CD4-positive, alpha-beta T cell treated with Interleukin-6 at 100 ng/mL for 8 hours (primary cell): Measurements from ENCODE around the gene BEND3.
A peak's percentile ranks its signal among the peaks of the same experiment; 100 is the strongest.
"Not testable (repeated sequence)": the region's sequence is repeated elsewhere in the genome, so short reads cannot be mapped to it uniquely, and the experiment has no call there.

Source experiments
- DNase-seq: peaks from one replicate; pipeline ENCODE4 v3.0.0-alpha.2; 2020; ENCODE audit warnings: mixed read lengths, low spot score

The BEND3 gene

DNA sequence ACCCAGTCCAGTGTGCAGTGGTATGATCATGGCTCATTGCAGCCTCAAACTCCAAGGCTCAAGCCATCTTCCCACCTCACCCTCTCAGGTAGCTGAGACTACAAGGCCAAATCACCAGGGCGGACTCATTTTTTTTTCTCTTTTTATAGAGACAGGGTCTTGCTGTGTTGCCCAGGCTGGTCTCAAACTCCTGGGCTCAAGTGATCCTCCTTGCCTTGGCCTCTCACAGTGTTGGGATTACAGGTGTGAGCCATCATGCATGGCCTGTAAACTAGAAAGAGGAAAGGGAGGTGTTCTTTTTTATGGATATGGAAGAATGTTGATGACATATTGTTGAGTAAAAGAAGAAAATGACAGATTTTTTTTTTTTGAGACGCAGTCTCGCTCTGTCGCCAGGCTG lies 5.1 kb upstream of the BEND3 start:
- no peak for DNase-seq

DNA sequence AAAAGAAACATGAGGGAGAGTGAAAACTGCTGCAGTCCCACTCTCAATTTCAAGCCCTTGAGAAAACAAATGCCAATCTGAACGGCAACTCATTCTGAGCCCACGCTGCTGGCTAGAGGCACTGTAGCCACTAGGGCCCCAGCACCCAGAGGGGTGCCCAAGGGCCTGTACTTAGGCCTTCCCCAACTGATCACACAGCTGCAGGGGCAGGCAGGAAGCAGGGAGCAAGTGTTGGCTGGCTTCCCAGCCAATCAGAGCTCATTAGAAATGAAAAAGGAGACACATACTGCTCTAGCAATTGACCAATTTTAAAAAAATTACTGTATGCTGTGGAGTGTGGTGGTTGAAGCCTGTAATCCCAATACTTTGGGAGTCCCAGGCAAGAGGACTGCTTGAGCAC lies 3.7 kb upstream of the BEND3 start:
- DNase-seq, result no peak

DNA sequence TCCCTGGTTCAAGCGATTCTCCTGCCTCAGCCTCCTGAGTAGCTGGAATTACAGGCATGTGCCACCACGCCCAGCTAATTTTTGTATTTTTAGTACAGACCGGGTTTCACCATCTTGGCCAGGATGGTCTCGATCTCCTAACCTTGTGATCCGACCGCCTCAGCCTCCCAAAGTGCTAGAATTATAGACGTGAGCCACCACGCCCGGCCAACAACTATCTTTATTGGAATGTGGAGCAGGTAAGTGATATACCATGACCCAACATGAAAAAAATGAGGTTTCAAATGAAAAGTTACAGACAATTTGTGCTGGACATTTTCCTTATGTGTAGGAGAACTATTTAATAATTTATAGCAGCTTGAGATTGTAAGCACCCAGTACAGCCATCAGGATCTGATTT lies 3.2 kb upstream of the BEND3 start:
- not testable (repeated sequence) for DNase-seq

DNA sequence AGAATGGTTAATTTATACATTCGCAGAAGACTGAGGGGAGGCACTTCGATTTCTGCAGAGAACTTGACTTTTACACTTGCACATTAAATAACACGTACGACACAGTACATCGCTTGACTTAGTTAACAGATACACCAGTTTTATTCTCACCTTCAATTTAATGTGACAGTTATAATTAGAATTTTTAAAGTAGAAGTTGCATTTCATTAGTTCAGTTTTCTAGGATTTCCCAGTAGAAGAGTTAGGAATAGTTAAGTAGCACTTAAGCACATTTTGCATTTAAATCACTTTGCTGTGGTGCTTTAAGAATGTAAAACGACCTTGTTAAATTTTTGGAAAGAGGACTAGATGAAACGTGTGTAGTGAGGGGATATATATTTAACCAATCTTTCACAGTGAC lies 1.6 kb upstream of the BEND3 start:
- no peak for DNase-seq

DNA sequence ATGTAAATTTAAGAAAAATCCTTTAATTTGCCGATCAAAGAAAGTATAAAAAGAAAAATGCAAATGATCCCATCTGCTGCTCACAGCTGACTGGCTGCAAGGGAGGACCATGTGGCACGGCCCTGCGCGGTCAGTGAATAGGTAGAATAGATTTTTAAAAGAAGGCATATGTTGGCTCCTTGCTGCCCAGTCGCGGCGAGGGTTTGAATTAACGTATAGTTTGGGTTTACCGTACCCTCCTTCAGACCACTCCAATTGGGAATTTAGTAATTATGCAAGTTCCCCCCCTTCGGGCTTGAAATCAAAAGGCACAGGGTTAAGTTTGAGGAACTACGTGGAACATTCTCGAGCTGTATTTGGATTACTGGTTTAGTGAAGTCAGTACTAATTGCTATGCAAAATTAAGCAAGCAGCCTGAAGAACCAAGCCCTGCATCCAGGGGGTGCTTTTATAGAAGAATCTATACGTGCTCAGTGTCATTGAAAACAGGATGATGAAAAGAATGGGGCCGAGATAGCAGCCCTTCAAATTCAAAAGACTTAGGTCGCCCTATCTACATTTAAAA lies 1.1 kb upstream of the BEND3 start:
- DNase-seq, result peak; percentile 3

DNA sequence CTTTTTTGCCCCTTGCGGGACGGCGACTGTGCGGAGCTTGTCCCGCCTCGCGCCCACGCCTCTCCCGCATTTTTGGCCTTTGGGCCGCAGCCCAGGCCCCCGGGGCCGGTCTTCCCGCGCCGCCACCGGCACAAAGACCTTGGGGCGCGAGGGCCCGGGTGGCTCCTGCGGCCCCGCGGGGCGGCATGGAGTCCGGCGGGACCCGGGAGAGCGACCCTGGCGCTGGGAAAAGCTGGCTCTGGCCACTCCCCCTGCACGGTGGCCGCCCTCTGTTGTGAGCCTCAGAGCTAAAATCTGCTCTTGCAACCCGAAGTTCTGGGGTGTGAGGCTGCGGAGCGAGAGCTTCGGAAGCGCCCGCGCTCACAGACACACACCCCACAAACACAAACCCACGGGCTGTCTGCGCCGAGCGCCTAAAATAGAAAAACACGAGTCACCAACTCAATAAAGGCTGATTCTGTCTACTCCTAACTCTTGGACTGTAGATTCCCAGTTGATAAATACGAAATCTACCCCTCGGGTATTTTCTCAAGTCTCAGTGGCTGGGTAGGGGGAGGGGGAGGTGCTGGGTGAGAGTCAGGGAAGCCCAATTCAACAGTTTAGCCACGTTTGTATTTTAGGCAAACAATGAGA lies 496 bp upstream of the BEND3 start:
- DNase-seq, result no peak

DNA sequence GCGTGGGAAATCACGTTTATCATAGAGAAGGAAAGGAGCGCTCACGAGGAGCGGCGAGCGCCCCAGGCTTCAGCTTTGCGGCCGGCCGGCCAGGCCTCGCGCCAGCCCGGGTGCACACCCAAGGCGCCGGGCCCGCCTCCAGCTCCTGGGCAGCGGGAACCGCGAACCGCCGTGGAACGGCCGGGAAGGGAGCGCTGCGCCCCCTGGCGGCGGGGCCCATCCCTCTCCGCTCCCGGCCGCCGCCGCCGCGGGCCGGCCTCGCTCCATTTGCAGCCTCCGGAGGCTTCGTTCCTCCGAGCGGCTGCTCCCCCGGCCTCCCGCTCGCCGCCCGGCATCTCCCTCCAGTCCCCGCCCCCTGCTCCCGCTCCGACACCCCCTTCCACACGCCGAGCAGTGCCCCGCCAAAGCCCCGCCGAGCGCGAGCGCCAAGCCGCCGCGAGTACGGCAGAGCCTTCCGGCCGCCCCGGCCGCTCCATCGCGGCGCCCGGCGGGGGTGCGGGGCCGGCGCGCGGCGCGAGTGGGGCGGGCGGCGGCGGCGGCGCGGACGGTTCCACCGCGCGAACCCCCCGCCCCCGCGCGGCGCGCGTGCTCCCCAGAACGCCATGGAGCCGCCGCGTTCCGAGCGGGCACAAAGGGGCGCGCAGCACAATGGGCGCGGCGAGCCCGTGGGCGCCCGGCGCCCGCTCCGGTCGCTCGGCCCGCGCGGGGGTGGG lies 946 bp downstream of the BEND3 start:
- DNase-seq, result peak; percentile 61

DNA sequence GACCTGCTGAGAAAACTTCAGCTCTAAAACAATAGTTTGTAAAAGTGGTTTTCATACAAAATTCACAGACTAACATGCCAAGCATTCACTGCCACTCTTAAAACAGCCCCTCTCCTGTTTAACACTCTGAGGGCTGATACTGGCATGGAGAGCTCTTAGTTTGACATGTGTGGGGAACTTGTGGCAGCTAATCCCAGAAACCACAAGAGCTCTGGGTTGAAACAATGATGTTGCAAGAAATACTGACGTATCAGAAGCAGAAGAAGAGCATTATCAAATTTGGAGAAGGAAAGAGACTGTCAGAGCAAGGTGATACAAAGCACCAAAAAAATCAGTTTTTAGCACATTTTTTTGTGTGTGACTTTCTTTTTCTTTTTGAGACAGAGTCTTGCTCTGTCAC lies 5.1 kb downstream of the BEND3 start:
- DNase-seq, result no peak

DNA sequence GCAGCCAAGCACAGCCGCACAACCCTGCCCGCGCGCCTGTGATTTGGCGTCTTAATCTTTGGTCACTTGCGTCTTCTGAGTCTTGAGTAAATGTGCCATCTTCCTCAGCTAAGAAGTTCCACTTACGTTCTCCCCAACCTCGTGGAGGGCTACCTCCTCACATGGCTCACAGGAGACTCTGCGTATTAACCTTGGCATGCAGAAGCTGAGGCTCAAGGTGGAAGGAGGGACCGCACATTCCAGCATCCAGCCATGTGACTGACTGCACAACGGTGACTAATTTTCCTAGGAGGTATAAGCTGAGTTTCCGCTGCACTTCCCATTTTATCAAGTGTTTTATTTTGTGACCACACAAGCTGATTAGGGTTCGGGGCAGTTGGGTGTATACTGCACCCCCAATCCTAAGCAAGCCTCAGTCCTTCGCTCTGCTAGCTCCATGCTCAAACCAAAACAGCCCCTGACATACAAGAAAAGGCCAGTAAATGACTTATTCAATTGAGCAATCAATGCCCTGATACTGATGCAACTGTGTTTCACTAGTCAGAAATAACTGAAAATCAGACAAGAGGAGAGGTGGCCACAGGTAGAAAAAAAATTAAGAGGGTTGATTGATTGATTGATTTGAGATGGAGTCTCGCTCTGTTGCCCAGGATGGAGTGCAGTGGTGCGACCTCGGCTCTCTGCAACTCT lies 7.0 kb downstream of the BEND3 start:
- DNase-seq, result no peak

DNA sequence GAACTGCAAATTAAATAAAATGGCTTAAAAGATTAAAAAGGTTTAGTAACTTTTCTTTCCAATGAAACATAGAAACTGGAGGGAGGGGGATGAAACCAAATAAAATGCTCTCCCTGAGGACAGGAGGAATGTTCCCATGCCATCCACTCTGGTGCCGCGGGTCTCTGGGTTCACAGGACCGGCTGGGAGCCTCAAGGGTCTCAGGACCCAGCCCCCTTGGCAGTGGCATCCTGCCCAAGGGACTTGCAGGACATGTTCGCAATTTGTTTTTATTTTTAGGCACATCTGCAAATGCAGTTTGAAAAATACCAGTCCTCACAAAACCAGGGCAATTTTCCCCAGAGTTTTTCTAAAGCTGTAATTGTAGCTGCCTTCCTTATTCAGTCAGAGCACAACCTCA lies 7.5 kb downstream of the BEND3 start:
- no peak for DNase-seq

DNA sequence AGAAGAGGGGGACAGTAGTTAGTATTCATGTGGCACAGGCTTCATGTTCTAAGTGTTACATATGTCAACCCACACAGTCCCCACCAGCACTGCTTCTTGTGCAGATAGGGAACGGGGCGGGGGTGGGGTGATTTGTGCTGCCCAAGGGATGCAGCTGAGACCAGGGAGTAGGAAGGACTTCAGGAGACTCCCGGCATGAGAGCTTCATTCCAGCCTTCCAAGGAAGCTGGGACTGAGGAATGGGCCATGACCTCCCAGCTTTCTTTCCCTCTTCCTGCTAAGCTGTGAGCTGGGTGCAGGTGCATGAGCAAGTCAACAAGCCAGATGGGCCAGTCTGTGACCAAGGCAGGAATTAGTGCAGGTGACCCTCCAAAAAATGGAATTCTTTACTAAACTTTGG lies 9.2 kb downstream of the BEND3 start:
- no peak for DNase-seq

DNA sequence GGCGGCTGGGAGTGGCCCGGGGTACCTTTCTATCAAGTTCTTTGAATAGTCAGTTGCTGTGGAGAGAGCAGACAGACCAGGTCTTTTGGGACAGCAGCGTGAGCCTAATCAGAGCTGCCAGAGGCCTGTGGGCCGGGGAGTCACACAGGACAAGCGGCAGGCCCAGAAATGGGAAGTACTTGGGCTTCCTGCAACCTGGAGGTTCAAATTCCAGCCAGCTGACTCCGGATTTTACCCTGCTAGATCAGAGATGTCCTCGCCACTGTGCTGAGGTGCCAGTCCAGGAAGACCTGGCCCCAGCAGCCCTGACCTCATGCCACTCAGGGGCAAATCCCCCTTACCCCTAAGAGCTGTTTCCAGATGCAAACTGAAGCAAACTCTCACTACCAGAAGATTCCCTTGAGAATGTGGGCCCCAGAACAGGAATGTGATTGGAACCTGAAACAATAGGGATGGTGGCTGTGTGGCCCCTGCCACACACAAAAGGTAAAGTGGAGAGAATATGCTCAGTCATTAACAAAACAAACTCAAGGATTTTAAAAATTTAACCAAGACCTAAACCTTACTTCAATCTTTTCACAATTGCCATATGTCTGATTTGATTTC lies 9.7 kb downstream of the BEND3 start:
- no peak for DNase-seq

DNA sequence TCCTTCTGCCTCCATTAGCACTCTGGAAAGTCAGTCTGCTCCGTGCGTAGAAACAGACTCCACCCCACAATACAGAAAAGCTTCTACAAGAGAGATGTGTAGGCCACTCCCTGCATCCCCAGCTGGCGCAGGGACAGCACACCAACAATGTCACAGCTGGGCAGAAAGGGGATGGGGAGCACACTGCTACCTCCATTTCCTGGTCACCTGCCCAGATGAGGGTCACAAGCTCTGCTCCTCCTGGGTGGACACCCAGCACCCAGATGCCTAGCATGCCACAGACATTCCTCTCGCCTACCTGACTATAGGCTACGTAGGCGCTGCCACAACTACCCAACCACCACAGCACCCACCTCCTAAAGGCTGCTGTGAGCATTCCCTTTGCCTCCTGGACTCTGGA lies 12.2 kb downstream of the BEND3 start:
- DNase-seq, result no peak

DNA sequence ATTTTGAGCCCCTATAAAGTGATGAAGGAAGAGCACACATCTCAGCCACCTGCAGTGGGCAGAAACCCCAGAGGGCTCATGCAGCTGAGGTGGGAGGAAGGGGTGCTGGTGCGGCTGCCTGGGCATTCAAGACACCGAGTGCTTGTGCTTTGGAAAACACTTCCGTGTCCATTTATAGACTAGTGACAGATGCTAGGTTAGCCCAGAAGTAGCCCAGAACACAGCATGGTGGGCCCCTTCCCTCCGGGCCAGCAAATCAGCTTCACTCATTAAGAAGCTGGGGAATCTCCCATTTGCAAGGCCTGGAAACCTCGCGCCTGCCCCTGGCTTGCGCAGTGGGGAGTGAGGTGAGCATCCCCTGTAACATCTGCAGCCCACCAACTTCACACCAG lies 12.9 kb downstream of the BEND3 start:
- DNase-seq, result no peak

DNA sequence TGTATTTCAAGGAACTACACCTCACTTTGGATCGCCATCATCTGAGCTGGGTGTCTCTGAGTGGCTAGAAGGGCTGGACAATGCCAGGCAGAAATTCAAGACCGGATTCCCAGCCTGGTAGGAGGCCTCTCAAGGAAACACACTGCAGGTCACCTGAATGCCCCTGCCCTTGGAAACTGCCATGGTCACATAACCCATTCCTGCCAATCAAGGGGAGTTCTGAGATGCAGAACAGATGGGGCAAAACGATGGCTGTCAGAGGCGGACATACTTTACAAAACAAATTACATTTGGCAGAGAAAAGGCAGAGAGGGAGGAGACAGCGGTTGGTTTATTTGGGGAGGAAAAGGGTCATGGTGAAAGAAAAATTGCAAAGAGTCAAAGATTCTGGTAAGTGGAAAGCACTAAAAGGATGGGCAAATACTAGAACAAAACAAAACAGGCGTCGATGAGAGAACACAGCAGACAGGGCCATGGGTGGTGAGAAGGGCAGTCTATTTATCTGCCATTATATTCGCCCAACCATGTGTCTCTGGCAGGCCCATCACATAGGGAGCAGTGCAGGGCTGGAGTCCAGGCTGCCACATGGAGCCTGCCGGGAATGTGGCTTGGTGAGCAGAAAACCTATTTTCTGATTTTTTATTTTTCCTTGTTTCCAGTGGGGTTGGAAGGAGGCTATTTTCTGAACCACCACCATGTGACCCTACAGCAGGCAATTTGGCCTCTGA lies 13.5 kb downstream of the BEND3 start:
- no peak for DNase-seq

DNA sequence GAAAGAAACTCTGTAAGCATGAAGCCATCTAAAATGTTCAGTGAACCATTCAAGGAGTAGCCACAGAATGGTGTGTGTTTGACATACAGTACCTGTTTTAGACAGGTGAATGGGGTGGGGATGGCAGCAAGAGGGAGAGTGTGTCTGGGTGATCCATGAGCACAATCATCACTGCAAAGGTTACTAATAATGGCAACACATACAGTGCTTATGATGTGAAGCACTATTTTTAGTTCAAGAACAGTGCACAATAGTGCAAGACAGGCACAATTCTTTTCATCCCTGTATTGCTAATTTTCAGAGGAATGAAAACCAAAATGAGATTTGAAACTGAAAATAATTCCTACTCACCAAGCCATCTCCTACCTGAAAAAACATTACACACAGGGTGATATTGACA lies 14.1 kb downstream of the BEND3 start:
- DNase-seq, result no peak

DNA sequence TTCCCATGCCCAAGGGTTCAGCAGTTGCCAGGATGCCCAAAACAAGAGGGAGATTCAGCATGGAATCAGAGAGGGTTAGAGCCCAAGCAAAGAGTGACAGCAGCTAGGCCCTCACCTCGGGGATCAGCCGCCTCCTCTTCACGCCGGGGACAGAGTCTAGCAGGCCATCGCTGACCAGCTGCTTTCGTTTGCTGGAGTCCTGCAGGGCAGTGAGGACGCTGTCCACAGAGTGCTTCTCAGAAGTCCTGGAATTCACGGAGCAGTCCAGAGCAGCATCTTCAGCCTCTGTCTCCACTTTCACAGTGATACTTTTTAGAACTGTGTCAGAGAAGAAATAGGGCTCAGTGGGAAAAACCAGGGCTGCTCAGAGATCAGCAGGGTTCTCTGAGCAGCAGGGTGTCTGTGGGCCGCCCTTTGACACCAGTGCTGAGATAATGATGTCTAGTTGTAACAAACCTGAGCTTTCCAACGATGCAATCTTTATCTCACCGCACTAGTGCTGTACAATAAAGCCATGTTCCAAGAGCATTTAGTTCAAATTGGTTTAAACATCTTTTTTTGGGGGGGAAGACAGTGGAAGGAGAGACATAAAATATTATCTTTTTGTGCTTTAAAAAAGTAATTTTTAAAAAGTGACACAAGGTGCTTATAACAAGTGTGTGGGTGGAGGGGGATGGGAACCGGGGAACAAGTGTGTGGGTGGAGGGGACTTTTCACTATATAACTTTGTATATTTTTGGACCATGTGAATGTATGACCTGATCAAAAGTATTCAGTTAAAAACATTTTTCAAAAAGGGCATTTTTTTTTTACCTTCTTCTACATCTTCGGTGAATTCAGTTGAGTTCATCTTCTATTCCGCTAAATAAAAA lies 16.6 kb downstream of the BEND3 start:
- no peak for DNase-seq

DNA sequence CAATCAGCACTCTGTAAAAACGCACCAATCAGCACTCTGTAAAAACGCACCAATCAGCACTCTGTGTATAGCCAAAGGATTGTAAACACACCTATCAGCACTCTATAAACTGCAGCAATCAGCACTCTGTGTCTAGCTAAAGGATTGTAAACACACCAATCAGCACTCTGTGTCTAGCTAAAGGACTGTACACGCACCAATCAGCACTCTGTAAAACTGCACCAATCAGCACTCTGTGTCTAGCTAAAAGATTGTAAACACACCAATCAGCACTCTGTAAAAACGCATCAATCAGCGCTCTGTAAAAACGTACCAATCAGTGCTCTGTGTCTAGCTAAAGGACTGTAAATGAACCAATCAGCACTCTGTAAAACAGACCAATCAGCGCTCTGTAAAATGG lies 30.9 kb downstream of the BEND3 start:
- DNase-seq, result not testable (repeated sequence)

DNA sequence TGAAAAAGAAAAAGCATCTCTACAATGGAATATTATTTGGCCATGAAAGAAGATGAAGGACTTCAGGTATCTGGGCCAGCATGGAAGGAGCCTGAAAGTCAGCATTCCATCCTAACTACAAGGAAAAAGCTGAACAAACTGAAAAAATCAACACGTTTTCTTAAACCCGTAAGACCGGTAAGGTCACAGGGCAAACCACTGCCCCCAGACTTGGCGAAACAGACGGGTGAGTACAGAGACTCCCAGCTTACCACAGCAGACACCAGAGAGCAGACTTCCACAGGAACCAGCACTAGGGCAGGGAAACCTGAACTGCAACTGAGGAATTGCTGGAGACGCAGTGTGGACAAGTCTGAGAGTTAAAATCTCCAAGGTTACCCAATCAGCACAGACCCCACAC lies 31.4 kb downstream of the BEND3 start:
- no peak for DNase-seq

DNA sequence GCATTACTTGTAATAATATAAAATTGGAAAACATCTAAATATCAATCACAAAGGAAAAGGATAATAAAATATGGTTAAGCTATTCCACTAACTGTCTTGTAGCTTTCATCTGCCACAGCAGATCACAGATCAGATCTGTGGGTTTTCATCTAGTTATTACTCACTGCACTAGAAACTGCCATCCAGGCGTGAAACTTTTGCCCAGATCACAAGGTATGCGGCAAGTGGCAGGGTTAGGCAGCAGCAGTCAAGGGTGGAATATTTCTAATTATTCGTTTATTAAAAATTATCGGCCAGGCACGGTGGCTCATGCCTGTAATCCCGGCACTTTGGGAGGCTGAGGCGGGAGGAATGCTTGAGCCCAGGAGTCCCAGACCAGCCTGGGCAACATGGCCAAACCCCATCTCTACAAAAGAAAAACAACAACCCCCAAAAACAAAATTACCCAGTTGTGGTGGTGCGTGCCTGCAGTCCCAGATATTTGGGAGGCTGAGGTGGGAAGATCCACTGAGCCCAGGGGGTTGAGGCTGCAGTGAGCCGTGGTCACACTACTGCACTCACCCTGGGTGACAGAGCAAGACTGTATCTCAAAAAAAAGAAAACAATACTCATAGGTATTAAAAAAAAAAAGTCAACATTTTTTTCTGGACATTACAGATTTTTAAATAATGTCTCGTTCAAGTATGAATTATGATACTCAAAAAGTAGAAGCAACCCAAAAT lies 32.1 kb downstream of the BEND3 start:
- no peak for DNase-seq
